HCT116 (cell line): Measurements from ENCODE around the gene TAF8.

Experiments
- CEBPB ChIP-seq: IDR thresholded peaks from 2 replicates; pipeline ENCODE4 v1.6.1; 2012; ENCODE audit warnings: low read depth
- EZH2 ChIP-seq: fragments of 200-600 bp; sonication (generic); IDR thresholded peaks from 2 replicates; pipeline ENCODE4 v1.6.1; 2017; ENCODE audit warnings: antibody characterized with exemption, mixed run types
- EZH2phosphoT487 ChIP-seq: fragments of 200-600 bp; IDR thresholded peaks from 2 replicates; pipeline ENCODE4 v1.6.1; 2018; ENCODE audit warnings: antibody characterized with exemption, borderline replicate concordance
- JUND ChIP-seq: IDR thresholded peaks from 2 replicates; pipeline ENCODE4 v1.6.1; 2012
- MAX ChIP-seq: IDR thresholded peaks from 2 replicates; pipeline ENCODE4 v1.6.1; 2012
- POLR2A ChIP-seq: IDR thresholded peaks from 2 replicates; pipeline ENCODE4 v1.7.0; 2011; ENCODE audit warnings: borderline replicate concordance; ENCODE audit not compliant: insufficient read depth, insufficient read length; ENCODE audit errors: extremely low read depth
- POLR2AphosphoS5 ChIP-seq: IDR thresholded peaks from 2 replicates; pipeline ENCODE4 v1.6.1; 2011; ENCODE audit warnings: mild to moderate bottlenecking, low read depth, low read length, moderate library complexity
- RAD21 ChIP-seq: IDR thresholded peaks from 2 replicates; pipeline ENCODE4 v1.6.1; 2012; ENCODE audit warnings: low read depth, mild to moderate bottlenecking
- SIN3A ChIP-seq: IDR thresholded peaks from 2 replicates; pipeline ENCODE4 v1.6.1; 2012; ENCODE audit warnings: low read depth
- YY1 ChIP-seq: IDR thresholded peaks from 2 replicates; pipeline ENCODE4 v1.6.1; 2011; ENCODE audit warnings: low read length, low read depth, moderate library complexity, mild to moderate bottlenecking; ENCODE audit not compliant: insufficient replicate concordance; ENCODE audit errors: extremely low read depth
- ZBTB33 ChIP-seq: IDR thresholded peaks from 2 replicates; pipeline ENCODE4 v1.6.1; 2011; ENCODE audit warnings: mild to moderate bottlenecking, low read length, moderate library complexity; ENCODE audit not compliant: insufficient replicate concordance; ENCODE audit errors: extremely low read depth
- ZNF274 ChIP-seq: fragments of 200-500 bp; sonication (Bioruptor generic); IDR thresholded peaks from 2 replicates; pipeline ENCODE4 v1.6.1; 2014; ENCODE audit warnings: mild to moderate bottlenecking, low read depth, low read length, inconsistent platforms
- TF ChIP-seq, protein P1 (sequence below), 3 experiments: fragments of 200-600 bp in 1 of 3; sonication (generic) in 1 of 3; IDR thresholded peaks in 2 of 3; conservative IDR thresholded peaks in 1 of 3; 2 replicates each; pipeline ENCODE4 v1.5.1; 2012 to 2017; ENCODE audit warnings: low read depth in 2 of 3, low read length in 2 of 3, antibody characterized with exemption in 1 of 3, borderline replicate concordance in 1 of 3, control low read depth in 1 of 3, mild to moderate bottlenecking in 1 of 3, mixed read lengths in 1 of 3, mixed run types in 1 of 3, moderate library complexity in 1 of 3; ENCODE audit not compliant: insufficient read depth in 1 of 3
- TF ChIP-seq, protein P2 (sequence below): IDR thresholded peaks from 2 replicates; pipeline ENCODE4 v1.6.1; 2012; ENCODE audit warnings: low read depth

DNA sequence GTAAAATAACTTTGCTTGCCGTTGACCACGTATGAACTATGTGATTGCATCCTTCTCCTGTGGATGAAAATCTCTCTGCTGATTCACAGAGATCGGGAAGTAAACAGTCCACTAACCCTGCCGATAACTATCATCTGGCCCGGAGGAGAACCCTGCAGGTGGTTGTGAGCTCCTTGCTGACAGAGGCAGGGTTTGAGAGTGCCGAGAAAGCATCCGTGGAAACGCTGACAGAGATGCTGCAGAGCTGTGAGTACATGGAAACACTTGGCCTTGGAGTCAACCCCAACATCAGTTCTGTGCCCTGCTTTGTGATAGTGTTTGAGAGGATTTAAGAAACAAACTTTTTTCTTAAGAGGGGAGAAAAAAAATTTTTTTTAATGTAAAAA is 937 bp downstream of the TAF8 start:
- TF ChIP-seq, protein P1, sequence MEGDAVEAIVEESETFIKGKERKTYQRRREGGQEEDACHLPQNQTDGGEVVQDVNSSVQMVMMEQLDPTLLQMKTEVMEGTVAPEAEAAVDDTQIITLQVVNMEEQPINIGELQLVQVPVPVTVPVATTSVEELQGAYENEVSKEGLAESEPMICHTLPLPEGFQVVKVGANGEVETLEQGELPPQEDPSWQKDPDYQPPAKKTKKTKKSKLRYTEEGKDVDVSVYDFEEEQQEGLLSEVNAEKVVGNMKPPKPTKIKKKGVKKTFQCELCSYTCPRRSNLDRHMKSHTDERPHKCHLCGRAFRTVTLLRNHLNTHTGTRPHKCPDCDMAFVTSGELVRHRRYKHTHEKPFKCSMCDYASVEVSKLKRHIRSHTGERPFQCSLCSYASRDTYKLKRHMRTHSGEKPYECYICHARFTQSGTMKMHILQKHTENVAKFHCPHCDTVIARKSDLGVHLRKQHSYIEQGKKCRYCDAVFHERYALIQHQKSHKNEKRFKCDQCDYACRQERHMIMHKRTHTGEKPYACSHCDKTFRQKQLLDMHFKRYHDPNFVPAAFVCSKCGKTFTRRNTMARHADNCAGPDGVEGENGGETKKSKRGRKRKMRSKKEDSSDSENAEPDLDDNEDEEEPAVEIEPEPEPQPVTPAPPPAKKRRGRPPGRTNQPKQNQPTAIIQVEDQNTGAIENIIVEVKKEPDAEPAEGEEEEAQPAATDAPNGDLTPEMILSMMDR (IDR thresholded peaks at IDR 0.05 in 2 of 3, conservative IDR thresholded peaks at IDR 0.05 in 1 of 3; ENCODE audit: borderline replicate concordance in 1 of 3, insufficient read depth in 1 of 3, low read depth in 2 of 3, low read length in 2 of 3): no peak
- TF ChIP-seq EZH2: no peak
- no peak for TF ChIP-seq POLR2A
- no peak for TF ChIP-seq MAX
- TF ChIP-seq SIN3A: no peak
- TF ChIP-seq POLR2AphosphoS5: no peak
- TF ChIP-seq, protein P2, sequence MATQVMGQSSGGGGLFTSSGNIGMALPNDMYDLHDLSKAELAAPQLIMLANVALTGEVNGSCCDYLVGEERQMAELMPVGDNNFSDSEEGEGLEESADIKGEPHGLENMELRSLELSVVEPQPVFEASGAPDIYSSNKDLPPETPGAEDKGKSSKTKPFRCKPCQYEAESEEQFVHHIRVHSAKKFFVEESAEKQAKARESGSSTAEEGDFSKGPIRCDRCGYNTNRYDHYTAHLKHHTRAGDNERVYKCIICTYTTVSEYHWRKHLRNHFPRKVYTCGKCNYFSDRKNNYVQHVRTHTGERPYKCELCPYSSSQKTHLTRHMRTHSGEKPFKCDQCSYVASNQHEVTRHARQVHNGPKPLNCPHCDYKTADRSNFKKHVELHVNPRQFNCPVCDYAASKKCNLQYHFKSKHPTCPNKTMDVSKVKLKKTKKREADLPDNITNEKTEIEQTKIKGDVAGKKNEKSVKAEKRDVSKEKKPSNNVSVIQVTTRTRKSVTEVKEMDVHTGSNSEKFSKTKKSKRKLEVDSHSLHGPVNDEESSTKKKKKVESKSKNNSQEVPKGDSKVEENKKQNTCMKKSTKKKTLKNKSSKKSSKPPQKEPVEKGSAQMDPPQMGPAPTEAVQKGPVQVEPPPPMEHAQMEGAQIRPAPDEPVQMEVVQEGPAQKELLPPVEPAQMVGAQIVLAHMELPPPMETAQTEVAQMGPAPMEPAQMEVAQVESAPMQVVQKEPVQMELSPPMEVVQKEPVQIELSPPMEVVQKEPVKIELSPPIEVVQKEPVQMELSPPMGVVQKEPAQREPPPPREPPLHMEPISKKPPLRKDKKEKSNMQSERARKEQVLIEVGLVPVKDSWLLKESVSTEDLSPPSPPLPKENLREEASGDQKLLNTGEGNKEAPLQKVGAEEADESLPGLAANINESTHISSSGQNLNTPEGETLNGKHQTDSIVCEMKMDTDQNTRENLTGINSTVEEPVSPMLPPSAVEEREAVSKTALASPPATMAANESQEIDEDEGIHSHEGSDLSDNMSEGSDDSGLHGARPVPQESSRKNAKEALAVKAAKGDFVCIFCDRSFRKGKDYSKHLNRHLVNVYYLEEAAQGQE: no peak
- no peak for TF ChIP-seq EZH2phosphoT487
- TF ChIP-seq CEBPB: no peak
- TF ChIP-seq ZNF274: no peak
- no peak for TF ChIP-seq YY1
- TF ChIP-seq RAD21: no peak
- no peak for TF ChIP-seq ZBTB33
- no peak for TF ChIP-seq JUND
